OCI-LY7 (cell line): Measurements from ENCODE around the gene SCN5A. TPM values are rescaled to one million over a fixed set of nuclear protein-coding genes. Genes with fewer than 3 reads are reported as not detected.

ENCODE experiments used
- BruUV-seq: library from RNA; stranded (reverse); fragments of 400-500 nt; replicated peaks from 2 replicates; lab custom pipeline; 2021; lab: Mats Ljungman, UMichigan
- CTCF ChIA-PET: fragments of 300-600 bp; sonication (Branson Sonifier 250); formaldehyde crosslinking; loops from one replicate; lab custom pipeline; 2022; ENCODE audit warnings: antibody characterized with exemption; ENCODE audit not compliant: unreplicated experiment; lab: Charles Lee
- POLR2A ChIA-PET: fragments of 300-600 bp; sonication (Branson Sonifier 250); formaldehyde crosslinking; loops from one replicate; lab custom pipeline; 2022; ENCODE audit warnings: antibody characterized with exemption; lab: Charles Lee
- DNase-seq: peaks from one replicate; pipeline ENCODE4 v3.0.0-alpha.2; 2015; ENCODE audit warnings: low spot score
- H2AFZ ChIP-seq: fragments of 200-600 bp; sonication (generic), shearing (Covaris generic); 2 replicates; pipeline ENCODE4 v1.6.1; 2014; ENCODE audit warnings: mild to moderate bottlenecking, antibody characterized with exemption, low read length, moderate library complexity
- H3K27ac ChIP-seq: fragments of 200-600 bp; sonication (generic); 2 replicates; pipeline ENCODE4 v1.5.1; 2014; ENCODE audit warnings: mixed run types, low read depth, mild to moderate bottlenecking, moderate library complexity, low read length, inconsistent platforms; ENCODE audit not compliant: poor library complexity, severe bottlenecking
- H3K36me3 ChIP-seq: fragments of 200-600 bp; sonication (generic); 2 replicates; pipeline ENCODE4 v1.6.1; 2014; ENCODE audit warnings: mild to moderate bottlenecking, antibody characterized with exemption, low read length, moderate library complexity, mixed read lengths; ENCODE audit not compliant: insufficient read depth
- H3K4me1 ChIP-seq: fragments of 200-600 bp; sonication (generic); 2 replicates; pipeline ENCODE4 v1.5.1; 2014; ENCODE audit warnings: mild to moderate bottlenecking, low read length; ENCODE audit not compliant: insufficient read depth, poor library complexity, severe bottlenecking
- H3K4me2 ChIP-seq: fragments of 200-600 bp; sonication (generic); 2 replicates; pipeline ENCODE4 v1.6.1; 2014; ENCODE audit warnings: mild to moderate bottlenecking, low read length
- H3K4me3 ChIP-seq: fragments of 200-600 bp; sonication (generic); 2 replicates; pipeline ENCODE4 v1.5.1; 2014; ENCODE audit warnings: mild to moderate bottlenecking, low read depth, low read length; ENCODE audit not compliant: poor library complexity, severe bottlenecking
- H3K79me2 ChIP-seq: fragments of 200-600 bp; sonication (generic); 2 replicates; pipeline ENCODE4 v1.6.1; 2016; ENCODE audit warnings: low read depth, mild to moderate bottlenecking, low read length, moderate library complexity, mixed read lengths; ENCODE audit not compliant: insufficient read depth
- H3K9me2 ChIP-seq: fragments of 200-600 bp; sonication (generic); 2 replicates; pipeline ENCODE4 v1.6.1; 2016; ENCODE audit warnings: mild to moderate bottlenecking, low read length, mixed read lengths; ENCODE audit not compliant: insufficient read depth
- H3K9me3 ChIP-seq: fragments of 200-600 bp; sonication (generic); 2 replicates; pipeline ENCODE4 v1.6.1; 2014; ENCODE audit warnings: mild to moderate bottlenecking, mixed run types, low read length, mixed read lengths
- H4K20me1 ChIP-seq: fragments of 200-600 bp; sonication (generic); 2 replicates; pipeline ENCODE4 v1.6.1; 2014; ENCODE audit warnings: mild to moderate bottlenecking, antibody characterized with exemption, low read length, moderate library complexity, mixed read lengths; ENCODE audit not compliant: insufficient read depth
- CTCF ChIP-seq: fragments of 200-600 bp; sonication (generic); conservative IDR thresholded peaks from 2 replicates; pipeline ENCODE4 v1.5.1; 2014; ENCODE audit warnings: mild to moderate bottlenecking, antibody characterized with exemption, low read length, moderate library complexity, mixed read lengths
- EZH2phosphoT487 ChIP-seq: fragments of 200-600 bp; sonication (generic); IDR thresholded peaks from 2 replicates; pipeline ENCODE4 v1.6.1; 2018; ENCODE audit warnings: low read depth, borderline replicate concordance, mild to moderate bottlenecking, mixed run types, antibody characterized with exemption, low read length, moderate library complexity, mixed read lengths
- intact Hi-C: fragments of 100-400 bp; cut with micrococcal nuclease; formaldehyde crosslinking; loops from one replicate; pipeline ENCODE4 v1.10.0; 2022; ENCODE audit not compliant: unreplicated experiment
- total RNA-seq, 2 experiments: library from RNA; depleted of rRNA in 1 of 2; stranded (reverse); fragments of >200 nt in 1 of 2; shearing (Covaris generic) in 1 of 2; gene quantifications; 2 replicates each; pipeline ENCODE4 v1.2.3, GENCODE V29; 2014 to 2022

The SCN5A gene
- total RNA-seq, 2 experiments from 2014 or later = not detected

- H4K20me1 ChIP-seq = no peaks in the 10 kb centered on the region
- no peaks in the 10 kb centered on the region for H3K4me1 ChIP-seq
- no peak overlapping the region for H2AFZ ChIP-seq
- H3K9me2 ChIP-seq = no peaks in the 10 kb centered on the region
- no peaks in the 10 kb centered on the region for H3K36me3 ChIP-seq
- TF ChIP-seq CTCF (no peak), EZH2phosphoT487 (no peak)
- H3K9me3 ChIP-seq = no peaks in the 10 kb centered on the region
- ChIA-PET CTCF (no interaction called here), POLR2A (interaction anchor here (0.6 kb wide), 1 partner anchor 901 kb away, joined by 3 read pairs; no protein-coding TSS in a partner anchor)
- no peak overlapping the region for H3K27ac ChIP-seq
- no peak for DNase-seq
- H3K4me3 ChIP-seq = no peak overlapping the region
- no peak overlapping the region for H3K4me2 ChIP-seq
- no TSS peak for BruUV-seq
- H3K79me2 ChIP-seq = no peaks in the 10 kb centered on the region
- intact Hi-C loops = no loop called here
Observed at GRCh38 chr3:38636464-38636863, 13.0 kb downstream of the SCN5A start.

GRCh38 chr3:38634111-38634510 lies 15.4 kb downstream of the SCN5A start:
- Histone ChIP-seq H3K9me2 (no peaks in the 10 kb centered on the region), H4K20me1 (no peaks in the 10 kb centered on the region), H3K79me2 (no peaks in the 10 kb centered on the region), H3K36me3 (no peaks in the 10 kb centered on the region), H3K9me3 (no peaks in the 10 kb centered on the region), H3K4me3 (no peak overlapping the region), H3K4me2 (no peak overlapping the region), H2AFZ (no peak overlapping the region), H3K4me1 (no peaks in the 10 kb centered on the region), H3K27ac (no peak overlapping the region)
- no peak for DNase-seq
- no TSS peak for BruUV-seq
- CTCF ChIA-PET = interaction anchor here (0.6 kb wide), 1 partner anchor 26 kb away, joined by 4 read pairs; no protein-coding TSS in a partner anchor
- POLR2A ChIA-PET = no interaction called here
- TF ChIP-seq EZH2phosphoT487 (no peak), CTCF (no peak)
- intact Hi-C loops = no loop called here

- Histone ChIP-seq H3K4me1 (no peaks in the 10 kb centered on the region), H3K9me3 (no peaks in the 10 kb centered on the region), H2AFZ (no peak overlapping the region), H3K9me2 (no peaks in the 10 kb centered on the region), H3K79me2 (no peaks in the 10 kb centered on the region), H4K20me1 (no peaks in the 10 kb centered on the region), H3K36me3 (no peaks in the 10 kb centered on the region), H3K27ac (no peak overlapping the region), H3K4me2 (no peak overlapping the region), H3K4me3 (no peak overlapping the region)
- POLR2A ChIA-PET = no interaction called here
- CTCF ChIA-PET = no interaction called here
- DNase-seq = no peak
- no TSS peak for BruUV-seq
- no peak for TF ChIP-seq CTCF
- TF ChIP-seq EZH2phosphoT487 = no peak
- intact Hi-C loops = no loop called here
Observed at GRCh38 chr3:38632989-38633388, 16.5 kb downstream of the SCN5A start.
